ENCODE data around the gene RBMS3. TPM values are rescaled to one million over a fixed set of nuclear protein-coding genes. Genes with fewer than 3 reads are reported as not detected.

Gene RBMS3
- total and polyA plus RNA-seq, 12 donors, result 8.7 to 90.1 (median 51.2) TPM

DNA sequence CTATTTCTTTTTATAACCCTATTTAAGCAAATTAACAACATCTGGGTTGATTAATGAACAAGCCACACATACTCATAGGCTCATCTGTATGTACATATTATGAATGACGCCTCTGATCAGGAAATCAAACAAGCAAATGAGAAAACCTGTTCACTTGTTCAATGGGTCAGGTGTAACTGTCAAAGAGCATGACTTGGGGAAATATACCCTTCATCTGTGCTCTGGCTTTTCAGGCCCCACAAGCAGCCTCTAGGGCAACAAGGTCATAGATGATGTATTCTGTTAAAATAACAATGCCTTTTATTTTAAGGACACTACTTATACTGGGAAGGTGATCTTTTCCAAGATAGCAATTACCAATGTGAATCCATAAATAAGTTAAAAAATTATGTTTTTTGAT lies 102.0 kb downstream of the RBMS3 start:
- peaks cover 0 to 11% of the 10 kb centered on the region in 2 donors for H3K4me1 ChIP-seq (replicated peaks in 1 of 2)
- no peak overlapping the region for H3K27ac ChIP-seq
- no peak for DNase-seq
- H3K27me3 ChIP-seq, result no peaks in the 10 kb centered on the region
- intact Hi-C loops (cut with DNase I), result no loop called here
- no peak overlapping the region for H3K4me3 ChIP-seq
- H3K9me3 ChIP-seq (replicated peaks in 1 of 3), result no peaks in the 10 kb centered on the region
- 96 to 100% (median 100%) methylated on average over 1 of the region's 1 CpG for WGBS, 4 donors
- TF ChIP-seq CTCF (IDR thresholded peaks at IDR 0.05), result no peak
- H3K36me3 ChIP-seq (replicated peaks in 1 of 2), result no peaks in the 10 kb centered on the region

- no peaks in the 10 kb centered on the region for H3K9me3 ChIP-seq (replicated peaks in 1 of 3)
- peak overlapping the region in 2 of 5 donors; percentile 0 to 27 for H3K27ac ChIP-seq
- no peaks in the 10 kb centered on the region for H3K36me3 ChIP-seq (replicated peaks in 1 of 2)
- peaks cover 0 to 11% of the 10 kb centered on the region in 2 donors for H3K4me1 ChIP-seq (replicated peaks in 1 of 2)
- WGBS, 4 donors, result 67 to 80% (median 73%) methylated on average over 6 of the region's 6 CpGs
- intact Hi-C loops (cut with DNase I), result no loop called here
- no peak for DNase-seq
- TF ChIP-seq POLR2A (IDR thresholded peaks at IDR 0.05) (no peak), CTCF (IDR thresholded peaks at IDR 0.05) (no peak)
- no peaks in the 10 kb centered on the region for H3K27me3 ChIP-seq
- no peak overlapping the region for H3K4me3 ChIP-seq
These were observed 103.8 kb downstream of the RBMS3 start for GRCh38 chr3:29384640-29385039.

DNA sequence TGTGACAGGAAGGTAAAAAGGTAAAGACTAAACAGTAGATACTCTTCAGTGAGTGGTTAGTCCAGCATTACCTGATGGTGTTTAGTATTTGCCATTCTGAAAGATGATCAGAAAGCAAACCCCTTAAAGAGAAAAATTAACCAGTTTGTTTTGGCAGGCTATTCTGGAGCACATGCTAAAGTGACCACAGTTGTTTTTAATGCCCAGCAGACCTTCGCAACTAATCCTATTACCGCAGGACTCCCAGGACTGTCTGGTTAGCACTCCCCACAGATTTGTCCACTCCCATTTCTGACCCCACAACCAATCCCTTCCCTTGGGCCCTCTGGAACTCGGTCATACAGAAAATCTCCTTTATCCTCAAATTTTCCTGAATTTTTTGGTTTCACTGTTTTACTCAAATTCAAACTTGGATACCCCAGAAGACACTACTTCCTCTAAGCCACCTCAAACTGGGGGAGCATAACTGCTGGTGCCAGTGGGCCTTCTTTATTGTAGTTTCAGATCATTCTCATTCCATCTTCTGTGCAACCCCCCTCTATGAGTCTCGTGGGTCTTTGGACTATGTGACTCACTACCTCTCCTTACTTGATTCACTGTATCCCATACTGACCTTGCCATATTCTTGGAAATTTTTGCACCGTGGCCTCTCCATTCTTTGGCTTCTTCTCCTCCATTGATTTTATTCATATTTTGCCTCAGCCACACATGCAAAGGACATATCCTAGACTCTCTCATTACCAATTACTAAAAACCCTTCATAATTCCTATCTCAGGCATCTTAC lies 104.4 kb downstream of the RBMS3 start:
- intact Hi-C loops (cut with DNase I), result no loop called here

GRCh38 chr3:29389362-29389761 lies 108.5 kb downstream of the RBMS3 start:
- intact Hi-C loops (cut with DNase I), result no loop called here
- H3K27me3 ChIP-seq, result no peaks in the 10 kb centered on the region
- H3K9me3 ChIP-seq (replicated peaks in 1 of 3), result no peaks in the 10 kb centered on the region
- TF ChIP-seq POLR2A (IDR thresholded peaks at IDR 0.05) (no peak), CTCF (IDR thresholded peaks at IDR 0.05) (no peak)
- peaks cover 0 to 7% of the 10 kb centered on the region in 2 donors for H3K4me1 ChIP-seq (replicated peaks in 1 of 2)
- H3K36me3 ChIP-seq (replicated peaks in 1 of 2), result no peaks in the 10 kb centered on the region
- no peak overlapping the region for H3K27ac ChIP-seq
- DNase-seq, result no peak
- 72 to 81% (median 79%) methylated on average over 2 of the region's 2 CpGs for WGBS, 4 donors
- no peak overlapping the region for H3K4me3 ChIP-seq

More for the DNA sequence above, 104.4 kb downstream of the RBMS3 start:
- peak overlapping the region in 2 of 5 donors; percentile 0 to 27 for H3K27ac ChIP-seq
- no peak for DNase-seq
- no peaks in the 10 kb centered on the region for H3K27me3 ChIP-seq
- no peak for TF ChIP-seq CTCF (IDR thresholded peaks at IDR 0.05)
- TF ChIP-seq POLR2A (IDR thresholded peaks at IDR 0.05), result no peak
- H3K4me3 ChIP-seq, result no peak overlapping the region
- 77 to 84% (median 83%) methylated on average over 5 of the region's 5 CpGs for WGBS, 4 donors
- H3K4me1 ChIP-seq (replicated peaks in 1 of 2), result peaks cover 0 to 11% of the 10 kb centered on the region in 2 donors
- H3K9me3 ChIP-seq (replicated peaks in 1 of 3), result no peaks in the 10 kb centered on the region
- no peaks in the 10 kb centered on the region for H3K36me3 ChIP-seq (replicated peaks in 1 of 2)
